HCT116 (cell line): Measurements from ENCODE around the gene SSX5. TPM values are rescaled to one million over a fixed set of nuclear protein-coding genes. Genes with fewer than 3 reads are reported as not detected.
"Not testable (repeated sequence)": the region's sequence is repeated elsewhere in the genome, so short reads cannot be mapped to it uniquely, and the experiment has no call there.

Experiments
- ATAC-seq: fragments of 200-7000 bp; cut with Tn5 transposase; 2 replicates; pipeline ENCODE4 v1.9.1; 2020; ENCODE audit warnings: mild to moderate bottlenecking, moderate library complexity
- BruUV-seq: library from RNA; stranded (reverse); fragments of 400-500 nt; replicated peaks from 2 replicates; lab custom pipeline; 2021; lab: Mats Ljungman, UMichigan
- CTCF ChIA-PET: fragments of 300-600 bp; sonication (Branson Sonifier 250); formaldehyde crosslinking; loops from one replicate; lab custom pipeline; 2021; ENCODE audit warnings: antibody characterized with exemption; lab: Charles Lee
- POLR2A ChIA-PET: fragments of 300-600, 350-600 bp; sonication (Branson Sonifier 250); formaldehyde crosslinking; loops from one replicate; lab custom pipeline; 2021; ENCODE audit warnings: antibody characterized with exemption; lab: Charles Lee
- RAD21 ChIA-PET, 2 experiments: fragments of 300-600 bp; sonication (Branson Sonifier 250); formaldehyde crosslinking; loops; one replicate each; lab custom pipeline; 2023; ENCODE audit warnings: low total read pairs in 2 of 2; ENCODE audit not compliant: uncharacterized antibody in 2 of 2, unreplicated experiment in 2 of 2, low non-redundant PET in 1 of 2; lab: Charles Lee
- DNase-seq: peaks from one replicate; pipeline ENCODE4 v3.0.0-alpha.2; 2010; ENCODE audit warnings: low read depth, low spot score
- H2AFZ ChIP-seq: fragments of 200-600 bp; shearing (Covaris generic), sonication (generic); 2 replicates; pipeline ENCODE4 v1.6.1; 2017; ENCODE audit warnings: low read depth, mixed run types, mixed read lengths, antibody characterized with exemption, low read length; ENCODE audit not compliant: poor library complexity, severe bottlenecking
- H3K27ac ChIP-seq: 2 replicates; pipeline ENCODE4 v1.5.1; 2012; ENCODE audit warnings: low read depth, low read length
- H3K27me3 ChIP-seq: fragments of 200-600 bp; sonication (generic); 2 replicates; pipeline ENCODE4 v1.6.1; 2016; ENCODE audit warnings: mixed run types, low read length, mixed read lengths; ENCODE audit not compliant: insufficient read depth
- H3K36me3 ChIP-seq, 2 experiments: fragments of 200-500 bp in 1 of 2; fragments of 200-600 bp in 1 of 2; sonication (Bioruptor generic) in 1 of 2; sonication (generic) in 1 of 2; 2 replicates each; pipeline versions ENCODE4 v1.5.1 to v1.6.1; 2014 to 2016; ENCODE audit warnings: low read length in 2 of 2, inconsistent platforms in 1 of 2, mixed read lengths in 1 of 2, mixed run types in 1 of 2; ENCODE audit not compliant: insufficient read depth in 2 of 2, control insufficient read depth in 1 of 2
- H3K4me1 ChIP-seq, 2 experiments: fragments of 200-600 bp in 1 of 2; sonication (generic) in 1 of 2; 2 replicates each; pipeline versions ENCODE4 v1.5.1 to v1.6.1; 2012 to 2017; ENCODE audit warnings: low read length in 2 of 2, inconsistent platforms in 1 of 2, mild to moderate bottlenecking in 1 of 2, mixed read lengths in 1 of 2, mixed run types in 1 of 2, moderate library complexity in 1 of 2; ENCODE audit not compliant: insufficient read depth in 2 of 2, control insufficient read depth in 1 of 2
- H3K4me2 ChIP-seq: fragments of 200-600 bp; sonication (generic); 2 replicates; pipeline ENCODE4 v1.6.1; 2017; ENCODE audit warnings: mixed run types, low read length, mixed read lengths
- H3K4me3 ChIP-seq, 2 experiments: fragments of 200-600 bp in 1 of 2; sonication (generic) in 1 of 2; replicated peaks in 1 of 2; 2 replicates each; pipeline ENCODE4 v1.5.1; 2011 to 2016; ENCODE audit warnings: low read length in 2 of 2, control low read depth in 1 of 2, low read depth in 1 of 2, mild to moderate bottlenecking in 1 of 2, mixed read lengths in 1 of 2, mixed run types in 1 of 2
- H3K79me2 ChIP-seq: fragments of 200-600 bp; sonication (generic); 2 replicates; pipeline ENCODE4 v1.6.1; 2017; ENCODE audit warnings: mild to moderate bottlenecking, mixed run types, low read length, moderate library complexity, mixed read lengths; ENCODE audit not compliant: insufficient read depth
- H3K9ac ChIP-seq: fragments of 200-600 bp; sonication (generic); 2 replicates; pipeline ENCODE4 v1.6.1; 2016; ENCODE audit warnings: low read length, mixed read lengths
- H3K9me2 ChIP-seq: fragments of 200-600 bp; sonication (generic), shearing (Covaris generic); 2 replicates; pipeline ENCODE4 v1.6.1; 2017; ENCODE audit warnings: mixed run types, mild to moderate bottlenecking, moderate library complexity; ENCODE audit not compliant: insufficient read depth
- H3K9me3 ChIP-seq, 2 experiments: fragments of 200-500 bp in 1 of 2; fragments of 200-600 bp in 1 of 2; sonication (Bioruptor generic) in 1 of 2; sonication (generic) in 1 of 2; 2 replicates each; pipeline ENCODE4 v1.6.1; 2014 to 2017; ENCODE audit warnings: low read length in 2 of 2, mixed read lengths in 2 of 2, inconsistent platforms in 1 of 2, low read depth in 1 of 2, mild to moderate bottlenecking in 1 of 2, mixed run types in 1 of 2, moderate library complexity in 1 of 2; ENCODE audit not compliant: control insufficient read depth in 1 of 2, insufficient read depth in 1 of 2
- H4K20me1 ChIP-seq: fragments of 200-600 bp; sonication (generic), shearing (Covaris generic); 2 replicates; pipeline ENCODE4 v1.6.1; 2017; ENCODE audit warnings: mixed run types, mild to moderate bottlenecking, moderate library complexity; ENCODE audit not compliant: insufficient read depth
- EZH2phosphoT487 ChIP-seq: fragments of 200-600 bp; IDR thresholded peaks from 2 replicates; pipeline ENCODE4 v1.6.1; 2018; ENCODE audit warnings: antibody characterized with exemption, borderline replicate concordance
- POLR2A ChIP-seq: IDR thresholded peaks from 2 replicates; pipeline ENCODE4 v1.7.0; 2011; ENCODE audit warnings: borderline replicate concordance; ENCODE audit not compliant: insufficient read depth, insufficient read length; ENCODE audit errors: extremely low read depth
- SIN3A ChIP-seq: IDR thresholded peaks from 2 replicates; pipeline ENCODE4 v1.6.1; 2012; ENCODE audit warnings: low read depth
- SP1 ChIP-seq: IDR thresholded peaks from 2 replicates; pipeline ENCODE4 v1.6.1; 2012; ENCODE audit warnings: low read depth
- YY1 ChIP-seq: IDR thresholded peaks from 2 replicates; pipeline ENCODE4 v1.6.1; 2011; ENCODE audit warnings: low read length, low read depth, moderate library complexity, mild to moderate bottlenecking; ENCODE audit not compliant: insufficient replicate concordance; ENCODE audit errors: extremely low read depth
- intact Hi-C: fragments of 100-400 bp; cut with micrococcal nuclease; formaldehyde crosslinking; loops from 2 replicates; pipeline ENCODE4 v1.10.0; 2022
- total RNA-seq: library from RNA; stranded (reverse); gene quantifications from one replicate; pipeline ENCODE4 v1.2.1, GENCODE V29; 2021; ENCODE audit not compliant: unreplicated experiment
- TF ChIP-seq, protein P1 (sequence below): IDR thresholded peaks from 2 replicates; pipeline ENCODE4 v1.6.1; 2011; ENCODE audit warnings: mild to moderate bottlenecking, low read length, moderate library complexity; ENCODE audit not compliant: insufficient replicate concordance; ENCODE audit errors: extremely low read depth
- TF ChIP-seq, protein P2 (sequence below), 3 experiments: fragments of 200-600 bp in 1 of 3; sonication (generic) in 1 of 3; IDR thresholded peaks in 2 of 3; conservative IDR thresholded peaks in 1 of 3; 2 replicates each; pipeline ENCODE4 v1.5.1; 2012 to 2017; ENCODE audit warnings: low read depth in 2 of 3, low read length in 2 of 3, antibody characterized with exemption in 1 of 3, borderline replicate concordance in 1 of 3, control low read depth in 1 of 3, mild to moderate bottlenecking in 1 of 3, mixed read lengths in 1 of 3, mixed run types in 1 of 3, moderate library complexity in 1 of 3; ENCODE audit not compliant: insufficient read depth in 1 of 3

Gene SSX5
- total RNA-seq, 1 experiment from 2014 or later, result not detected

GRCh38 chrX:48179691-48180090, 16.9 kb downstream of the SSX5 start:
- no peaks in the 10 kb centered on the region for H3K9me2 ChIP-seq
- no TSS peak for BruUV-seq
- H3K4me2 ChIP-seq, result no peak overlapping the region
- no peaks in the 10 kb centered on the region for H3K9me3 ChIP-seq
- POLR2A ChIA-PET, result no interaction called here
- DNase-seq (no peak), ATAC-seq (no peak)
- intact Hi-C loops, result no loop called here
- no peaks in the 10 kb centered on the region for H4K20me1 ChIP-seq
- H3K4me3 ChIP-seq, result no peak overlapping the region
- TF ChIP-seq POLR2A (no peak), SP1 (no peak), EZH2phosphoT487 (no peak), SIN3A (no peak), YY1 (no peak)
- TF ChIP-seq, protein P1, sequence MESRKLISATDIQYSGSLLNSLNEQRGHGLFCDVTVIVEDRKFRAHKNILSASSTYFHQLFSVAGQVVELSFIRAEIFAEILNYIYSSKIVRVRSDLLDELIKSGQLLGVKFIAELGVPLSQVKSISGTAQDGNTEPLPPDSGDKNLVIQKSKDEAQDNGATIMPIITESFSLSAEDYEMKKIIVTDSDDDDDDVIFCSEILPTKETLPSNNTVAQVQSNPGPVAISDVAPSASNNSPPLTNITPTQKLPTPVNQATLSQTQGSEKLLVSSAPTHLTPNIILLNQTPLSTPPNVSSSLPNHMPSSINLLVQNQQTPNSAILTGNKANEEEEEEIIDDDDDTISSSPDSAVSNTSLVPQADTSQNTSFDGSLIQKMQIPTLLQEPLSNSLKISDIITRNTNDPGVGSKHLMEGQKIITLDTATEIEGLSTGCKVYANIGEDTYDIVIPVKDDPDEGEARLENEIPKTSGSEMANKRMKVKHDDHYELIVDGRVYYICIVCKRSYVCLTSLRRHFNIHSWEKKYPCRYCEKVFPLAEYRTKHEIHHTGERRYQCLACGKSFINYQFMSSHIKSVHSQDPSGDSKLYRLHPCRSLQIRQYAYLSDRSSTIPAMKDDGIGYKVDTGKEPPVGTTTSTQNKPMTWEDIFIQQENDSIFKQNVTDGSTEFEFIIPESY, result no peak
- TF ChIP-seq, protein P2, sequence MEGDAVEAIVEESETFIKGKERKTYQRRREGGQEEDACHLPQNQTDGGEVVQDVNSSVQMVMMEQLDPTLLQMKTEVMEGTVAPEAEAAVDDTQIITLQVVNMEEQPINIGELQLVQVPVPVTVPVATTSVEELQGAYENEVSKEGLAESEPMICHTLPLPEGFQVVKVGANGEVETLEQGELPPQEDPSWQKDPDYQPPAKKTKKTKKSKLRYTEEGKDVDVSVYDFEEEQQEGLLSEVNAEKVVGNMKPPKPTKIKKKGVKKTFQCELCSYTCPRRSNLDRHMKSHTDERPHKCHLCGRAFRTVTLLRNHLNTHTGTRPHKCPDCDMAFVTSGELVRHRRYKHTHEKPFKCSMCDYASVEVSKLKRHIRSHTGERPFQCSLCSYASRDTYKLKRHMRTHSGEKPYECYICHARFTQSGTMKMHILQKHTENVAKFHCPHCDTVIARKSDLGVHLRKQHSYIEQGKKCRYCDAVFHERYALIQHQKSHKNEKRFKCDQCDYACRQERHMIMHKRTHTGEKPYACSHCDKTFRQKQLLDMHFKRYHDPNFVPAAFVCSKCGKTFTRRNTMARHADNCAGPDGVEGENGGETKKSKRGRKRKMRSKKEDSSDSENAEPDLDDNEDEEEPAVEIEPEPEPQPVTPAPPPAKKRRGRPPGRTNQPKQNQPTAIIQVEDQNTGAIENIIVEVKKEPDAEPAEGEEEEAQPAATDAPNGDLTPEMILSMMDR (IDR thresholded peaks at IDR 0.05 in 2 of 3, conservative IDR thresholded peaks at IDR 0.05 in 1 of 3; ENCODE audit: borderline replicate concordance in 1 of 3, insufficient read depth in 1 of 3, low read depth in 2 of 3, low read length in 2 of 3), result no peak
- no peak overlapping the region for H3K27ac ChIP-seq
- no peak overlapping the region for H3K9ac ChIP-seq
- no peaks in the 10 kb centered on the region for H3K4me1 ChIP-seq
- RAD21 ChIA-PET, result no interaction called here
- H3K79me2 ChIP-seq, result no peaks in the 10 kb centered on the region
- H2AFZ ChIP-seq, result no peak overlapping the region
- H3K27me3 ChIP-seq, result no peaks in the 10 kb centered on the region
- CTCF ChIA-PET, result no interaction called here
- H3K36me3 ChIP-seq, result no peaks in the 10 kb centered on the region

DNA sequence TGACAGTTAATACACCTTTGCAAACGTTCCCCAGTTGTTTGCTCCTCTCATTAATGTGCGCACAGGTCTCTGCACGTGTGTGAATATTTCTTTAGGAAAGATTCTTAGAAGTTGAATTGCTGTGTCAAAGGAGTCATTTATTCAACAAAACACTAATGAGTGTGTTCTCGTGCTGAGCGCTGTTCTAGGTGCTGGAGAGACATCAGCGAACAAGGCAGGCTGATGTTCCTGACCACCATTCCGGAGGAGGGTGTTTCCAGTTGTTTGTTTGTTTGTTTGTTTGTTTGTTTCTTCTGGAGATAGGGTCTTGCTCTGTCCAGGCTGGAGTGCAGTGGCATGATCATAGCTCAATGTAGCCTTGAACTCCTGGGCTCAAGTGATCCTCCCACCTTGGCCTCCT, 30.3 kb downstream of the SSX5 start:
- H4K20me1 ChIP-seq, RAD21 ChIA-PET, ATAC-seq, BruUV-seq, H3K27me3 ChIP-seq, H3K9ac ChIP-seq, H2AFZ ChIP-seq, H3K4me3 ChIP-seq, H3K9me2 ChIP-seq, CTCF ChIA-PET, H3K27ac ChIP-seq, H3K4me2 ChIP-seq, POLR2A ChIA-PET, DNase-seq, H3K4me1 ChIP-seq, H3K36me3 ChIP-seq, H3K79me2 ChIP-seq, H3K9me3 ChIP-seq, intact Hi-C loops: not testable (repeated sequence)
